Stimulated activated naive CD8-positive, alpha-beta T cell treated with anti-CD3 and anti-CD28 coated beads, Interleukin-15, Interleukin-2, amounts not matched to agents 100 ng/mL and 50 ng/mL, for 24 hours (primary cell): Measurements from ENCODE around the gene ARHGAP15.

Experiments used
- H3K27ac Mint-ChIP-seq: one replicate; pipeline ENCODE4 v1.8.0; 2021; ENCODE audit warnings: mild to moderate bottlenecking, mixed read lengths
- H3K27me3 Mint-ChIP-seq: one replicate; pipeline ENCODE4 v1.8.0; 2021; ENCODE audit warnings: mixed read lengths
- H3K36me3 Mint-ChIP-seq: one replicate; pipeline ENCODE4 v1.8.0; 2021; ENCODE audit warnings: low read depth, mixed read lengths
- H3K4me1 Mint-ChIP-seq: one replicate; pipeline ENCODE4 v1.8.0; 2021; ENCODE audit warnings: low read depth, mixed read lengths
- H3K4me3 Mint-ChIP-seq: one replicate; pipeline ENCODE4 v1.8.0; 2021; ENCODE audit warnings: mild to moderate bottlenecking, mixed read lengths
- H3K9me3 Mint-ChIP-seq: one replicate; pipeline ENCODE4 v1.8.0; 2021; ENCODE audit warnings: mixed read lengths

The ARHGAP15 gene

GRCh38 chr2:143132355-143132754 lies 3.1 kb downstream of the ARHGAP15 start:
- Mint-ChIP-seq H3K36me3 (peaks cover 32% of the 10 kb centered on the region), H3K27me3 (no peaks in the 10 kb centered on the region), H3K4me1 (peaks cover 76% of the 10 kb centered on the region), H3K4me3 (peak overlapping the region; percentile 74), H3K27ac (peak overlapping the region; percentile 81), H3K9me3 (no peaks in the 10 kb centered on the region)

GRCh38 chr2:143133783-143134182 lies 4.6 kb downstream of the ARHGAP15 start:
- Mint-ChIP-seq H3K36me3 (peaks cover 32% of the 10 kb centered on the region), H3K27ac (no peak overlapping the region), H3K4me3 (no peak overlapping the region), H3K9me3 (no peaks in the 10 kb centered on the region), H3K4me1 (peaks cover 79% of the 10 kb centered on the region), H3K27me3 (no peaks in the 10 kb centered on the region)

GRCh38 chr2:143138292-143138691 lies 9.1 kb downstream of the ARHGAP15 start:
- H3K27me3 Mint-ChIP-seq, result no peaks in the 10 kb centered on the region
- H3K36me3 Mint-ChIP-seq, result peaks cover 33% of the 10 kb centered on the region
- no peaks in the 10 kb centered on the region for H3K9me3 Mint-ChIP-seq
- H3K27ac Mint-ChIP-seq, result no peak overlapping the region
- no peak overlapping the region for H3K4me3 Mint-ChIP-seq
- peaks cover 86% of the 10 kb centered on the region for H3K4me1 Mint-ChIP-seq

- H3K27me3 Mint-ChIP-seq, result no peaks in the 10 kb centered on the region
- H3K4me1 Mint-ChIP-seq, result peaks cover 93% of the 10 kb centered on the region
- peaks cover 33% of the 10 kb centered on the region for H3K36me3 Mint-ChIP-seq
Measured at GRCh38 chr2:143139835-143140393, 10.7 kb downstream of the ARHGAP15 start.

GRCh38 chr2:143140864-143141661 lies 11.8 kb downstream of the ARHGAP15 start:
- peaks cover 91% of the 10 kb centered on the region for H3K4me1 Mint-ChIP-seq
- H3K27ac Mint-ChIP-seq, result peak overlapping the region; percentile 88
- no peaks in the 10 kb centered on the region for H3K9me3 Mint-ChIP-seq
- H3K27me3 Mint-ChIP-seq, result no peaks in the 10 kb centered on the region
- peaks cover 25% of the 10 kb centered on the region for H3K36me3 Mint-ChIP-seq
- H3K4me3 Mint-ChIP-seq, result peak overlapping the region; percentile 77

More at GRCh38 chr2:143139835-143140393, 10.7 kb downstream of the ARHGAP15 start:
- Mint-ChIP-seq H3K9me3 (no peaks in the 10 kb centered on the region), H3K4me3 (peak overlapping the region; percentile 77), H3K27ac (peak overlapping the region; percentile 88)

- no peaks in the 10 kb centered on the region for H3K9me3 Mint-ChIP-seq
- peaks cover 15% of the 10 kb centered on the region for H3K36me3 Mint-ChIP-seq
- no peaks in the 10 kb centered on the region for H3K27me3 Mint-ChIP-seq
- H3K4me1 Mint-ChIP-seq, result peaks cover 92% of the 10 kb centered on the region
- no peak overlapping the region for H3K4me3 Mint-ChIP-seq
- no peak overlapping the region for H3K27ac Mint-ChIP-seq
Measured at GRCh38 chr2:143142598-143142997, 13.4 kb downstream of the ARHGAP15 start.

GRCh38 chr2:143144813-143145455 lies 15.7 kb downstream of the ARHGAP15 start:
- Mint-ChIP-seq H3K9me3 (no peaks in the 10 kb centered on the region), H3K27me3 (no peaks in the 10 kb centered on the region), H3K4me1 (peaks cover 93% of the 10 kb centered on the region), H3K27ac (peak overlapping the region; percentile 6), H3K36me3 (peaks cover 15% of the 10 kb centered on the region), H3K4me3 (no peak overlapping the region)

GRCh38 chr2:143146366-143146765 lies 17.1 kb downstream of the ARHGAP15 start:
- H3K27me3 Mint-ChIP-seq, result no peaks in the 10 kb centered on the region
- H3K36me3 Mint-ChIP-seq, result peaks cover 15% of the 10 kb centered on the region
- H3K4me1 Mint-ChIP-seq, result peaks cover 93% of the 10 kb centered on the region
- H3K4me3 Mint-ChIP-seq, result no peak overlapping the region
- no peaks in the 10 kb centered on the region for H3K9me3 Mint-ChIP-seq
- peak overlapping the region; percentile 27 for H3K27ac Mint-ChIP-seq

GRCh38 chr2:143146815-143147530 lies 17.8 kb downstream of the ARHGAP15 start:
- H3K4me1 Mint-ChIP-seq, result peaks cover 93% of the 10 kb centered on the region
- H3K27ac Mint-ChIP-seq, result peak overlapping the region; percentile 28
- no peaks in the 10 kb centered on the region for H3K27me3 Mint-ChIP-seq
- H3K36me3 Mint-ChIP-seq, result peaks cover 15% of the 10 kb centered on the region
- no peak overlapping the region for H3K4me3 Mint-ChIP-seq
- H3K9me3 Mint-ChIP-seq, result no peaks in the 10 kb centered on the region

GRCh38 chr2:143148011-143148410 lies 18.8 kb downstream of the ARHGAP15 start:
- H3K27ac Mint-ChIP-seq, result peak overlapping the region; percentile 87
- no peak overlapping the region for H3K4me3 Mint-ChIP-seq
- peaks cover 96% of the 10 kb centered on the region for H3K4me1 Mint-ChIP-seq
- no peaks in the 10 kb centered on the region for H3K9me3 Mint-ChIP-seq
- H3K27me3 Mint-ChIP-seq, result no peaks in the 10 kb centered on the region
- peaks cover 15% of the 10 kb centered on the region for H3K36me3 Mint-ChIP-seq

- peak overlapping the region; percentile 87 for H3K27ac Mint-ChIP-seq
- peaks cover 12% of the 10 kb centered on the region for H3K36me3 Mint-ChIP-seq
- H3K4me3 Mint-ChIP-seq, result peak overlapping the region; percentile 27
- H3K27me3 Mint-ChIP-seq, result no peaks in the 10 kb centered on the region
- no peaks in the 10 kb centered on the region for H3K9me3 Mint-ChIP-seq
- peaks cover 96% of the 10 kb centered on the region for H3K4me1 Mint-ChIP-seq
Measured at GRCh38 chr2:143148757-143149156, 19.5 kb downstream of the ARHGAP15 start.

GRCh38 chr2:143150287-143150686 lies 21.1 kb downstream of the ARHGAP15 start:
- Mint-ChIP-seq H3K27me3 (no peaks in the 10 kb centered on the region), H3K27ac (peak overlapping the region; percentile 84), H3K36me3 (peaks cover 7% of the 10 kb centered on the region), H3K9me3 (no peaks in the 10 kb centered on the region), H3K4me3 (peak overlapping the region; percentile 75), H3K4me1 (peaks cover 94% of the 10 kb centered on the region)

- H3K4me3 Mint-ChIP-seq, result peak overlapping the region; percentile 75
- peaks cover 15% of the 10 kb centered on the region for H3K36me3 Mint-ChIP-seq
- H3K9me3 Mint-ChIP-seq, result no peaks in the 10 kb centered on the region
- no peaks in the 10 kb centered on the region for H3K27me3 Mint-ChIP-seq
- peaks cover 96% of the 10 kb centered on the region for H3K4me1 Mint-ChIP-seq
- peak overlapping the region; percentile 84 for H3K27ac Mint-ChIP-seq
Measured at GRCh38 chr2:143151111-143151752, 22.0 kb downstream of the ARHGAP15 start.

GRCh38 chr2:143152219-143152618 lies 23.0 kb downstream of the ARHGAP15 start:
- Mint-ChIP-seq H3K27me3 (no peaks in the 10 kb centered on the region), H3K9me3 (no peaks in the 10 kb centered on the region), H3K4me3 (peak overlapping the region; percentile 38), H3K36me3 (peaks cover 17% of the 10 kb centered on the region), H3K4me1 (peaks cover 94% of the 10 kb centered on the region), H3K27ac (peak overlapping the region; percentile 84)
